H9 (cell line): ENCODE results near the gene TP53. TPM values are rescaled to one million over a fixed set of nuclear protein-coding genes. Genes with fewer than 3 reads are reported as not detected.

Experiments
- DNase-seq: peaks from one replicate; pipeline ENCODE4 v3.0.0-alpha.2; 2017
- H2AFZ ChIP-seq: one replicate; pipeline ENCODE4 v1.6.1; 2013; ENCODE audit warnings: mild to moderate bottlenecking, low read length, control low read depth, moderate library complexity
- H2AK5ac ChIP-seq: 2 replicates; pipeline ENCODE4 v1.6.1; 2013; ENCODE audit warnings: low read length, control low read depth, mixed read lengths; ENCODE audit not compliant: insufficient read length
- H2BK120ac ChIP-seq: one replicate; pipeline ENCODE4 v1.6.1; 2013; ENCODE audit warnings: low read depth, mild to moderate bottlenecking, low read length, control low read depth, inconsistent platforms; ENCODE audit not compliant: poor library complexity, severe bottlenecking
- H2BK12ac ChIP-seq: 2 replicates; pipeline ENCODE4 v1.6.1; 2013; ENCODE audit warnings: low read length, control low read depth, mixed read lengths, low read depth; ENCODE audit not compliant: insufficient read length
- H2BK15ac ChIP-seq: 2 replicates; pipeline ENCODE4 v1.6.1; 2013; ENCODE audit warnings: low read depth, low read length, control low read depth
- H2BK20ac ChIP-seq: one replicate; pipeline ENCODE4 v1.6.1; 2013; ENCODE audit warnings: low read depth, mild to moderate bottlenecking, low read length, control low read depth, inconsistent platforms; ENCODE audit not compliant: poor library complexity, severe bottlenecking
- H2BK5ac ChIP-seq: 2 replicates; pipeline ENCODE4 v1.6.1; 2013; ENCODE audit warnings: low read length, control low read depth, mixed read lengths; ENCODE audit not compliant: insufficient read length
- H3K14ac ChIP-seq: 2 replicates; pipeline ENCODE4 v1.6.1; 2013; ENCODE audit warnings: low read length, control low read depth; ENCODE audit not compliant: insufficient read depth
- H3K18ac ChIP-seq: 2 replicates; pipeline ENCODE4 v1.6.1; 2013; ENCODE audit warnings: low read depth, mild to moderate bottlenecking, mixed read lengths, low read length, control low read depth; ENCODE audit not compliant: insufficient read length
- H3K23ac ChIP-seq: 2 replicates; pipeline ENCODE4 v1.6.1; 2013; ENCODE audit warnings: low read length, control low read depth, mixed read lengths, low read depth; ENCODE audit not compliant: insufficient read length
- H3K23me2 ChIP-seq: 2 replicates; pipeline ENCODE4 v1.6.1; 2013; ENCODE audit warnings: low read depth, mild to moderate bottlenecking, mixed read lengths, low read length, control low read depth; ENCODE audit not compliant: insufficient read length, poor library complexity, severe bottlenecking
- H3K27ac ChIP-seq: 2 replicates; pipeline ENCODE4 v1.5.1; 2013; ENCODE audit warnings: low read length, control low read depth, mixed read lengths, low read depth; ENCODE audit not compliant: insufficient read length
- H3K27me3 ChIP-seq: 2 replicates; pipeline ENCODE4 v1.6.1; 2013; ENCODE audit warnings: low read length, control low read depth, inconsistent platforms; ENCODE audit not compliant: insufficient read depth
- H3K4ac ChIP-seq: 2 replicates; pipeline ENCODE4 v1.6.1; 2013; ENCODE audit warnings: low read depth, mild to moderate bottlenecking, control low read depth, inconsistent platforms, low read length, moderate library complexity
- H3K4me1 ChIP-seq: 2 replicates; pipeline ENCODE4 v1.6.1; 2013; ENCODE audit warnings: low read length, control low read depth, inconsistent platforms; ENCODE audit not compliant: insufficient read depth
- H3K4me2 ChIP-seq: 2 replicates; pipeline ENCODE4 v1.6.1; 2013; ENCODE audit warnings: low read length, control low read depth, mixed read lengths; ENCODE audit not compliant: insufficient read length, insufficient read depth
- H3K56ac ChIP-seq: 2 replicates; pipeline ENCODE4 v1.6.1; 2013; ENCODE audit warnings: low read depth, mild to moderate bottlenecking, mixed read lengths, low read length, control low read depth; ENCODE audit not compliant: insufficient read length
- H3K79me1 ChIP-seq: 2 replicates; pipeline ENCODE4 v1.6.1; 2013; ENCODE audit warnings: low read depth, mild to moderate bottlenecking, moderate library complexity, low read length, control low read depth, inconsistent platforms; ENCODE audit not compliant: insufficient read depth, poor library complexity, severe bottlenecking
- H3K79me2 ChIP-seq: 2 replicates; pipeline ENCODE4 v1.6.1; 2013; ENCODE audit warnings: low read length, control low read depth, inconsistent platforms; ENCODE audit not compliant: insufficient read depth
- H3K9ac ChIP-seq: 2 replicates; pipeline ENCODE4 v1.6.1; 2013; ENCODE audit warnings: low read length, control low read depth, mixed read lengths; ENCODE audit not compliant: insufficient read length; ENCODE audit errors: extremely low read depth
- H3K9me3 ChIP-seq: one replicate; pipeline ENCODE4 v1.6.1; 2013; ENCODE audit warnings: low read depth, low read length, inconsistent platforms; ENCODE audit not compliant: control insufficient read depth
- H3T11ph ChIP-seq: one replicate; pipeline ENCODE4 v1.6.1; 2013; ENCODE audit warnings: mild to moderate bottlenecking, low read length, control low read depth, inconsistent platforms
- H4K20me1 ChIP-seq: one replicate; pipeline ENCODE4 v1.6.1; 2013; ENCODE audit not compliant: control insufficient read depth, insufficient read length, insufficient read depth
- H4K5ac ChIP-seq: 2 replicates; pipeline ENCODE4 v1.6.1; 2013; ENCODE audit warnings: low read depth, mild to moderate bottlenecking, mixed read lengths, low read length, control low read depth; ENCODE audit not compliant: insufficient read length
- H4K8ac ChIP-seq: replicated peaks from 2 replicates; pipeline ENCODE4 v1.6.1; 2013; ENCODE audit warnings: low read length, control low read depth, mixed read lengths, low read depth; ENCODE audit not compliant: insufficient read length
- H4K91ac ChIP-seq: 2 replicates; pipeline ENCODE4 v1.6.1; 2013; ENCODE audit warnings: low read depth, mild to moderate bottlenecking, moderate library complexity, mixed read lengths, low read length, control low read depth; ENCODE audit not compliant: insufficient read length
- H3K27ac Mint-ChIP-seq, 3 experiments: 2 replicates in 2 of 3; 3 replicates in 1 of 3; pipeline ENCODE4 v1.8.0; 2020 to 2021; ENCODE audit warnings: mixed read lengths in 3 of 3, mild to moderate bottlenecking in 1 of 3, moderate library complexity in 1 of 3
- H3K27me3 Mint-ChIP-seq: 2 replicates; pipeline ENCODE4 v1.8.0; 2021; ENCODE audit warnings: low read depth, mild to moderate bottlenecking, moderate library complexity, mixed read lengths
- H3K36me3 Mint-ChIP-seq, 3 experiments: 2 replicates in 2 of 3; 3 replicates in 1 of 3; pipeline ENCODE4 v1.8.0; 2020 to 2021; ENCODE audit warnings: low read depth in 3 of 3, mixed read lengths in 3 of 3; ENCODE audit not compliant: insufficient read depth in 1 of 3
- H3K4me1 Mint-ChIP-seq, 2 experiments: 2 replicates each; pipeline ENCODE4 v1.8.0; 2020; ENCODE audit warnings: mixed read lengths in 2 of 2
- H3K4me3 Mint-ChIP-seq, 2 experiments: 2 replicates in 1 of 2; 3 replicates in 1 of 2; pipeline ENCODE4 v1.8.0; 2020 to 2021; ENCODE audit warnings: mild to moderate bottlenecking in 2 of 2, mixed read lengths in 2 of 2, moderate library complexity in 1 of 2
- H3K9me3 Mint-ChIP-seq, 2 experiments: 2 replicates in 1 of 2; 3 replicates in 1 of 2; pipeline ENCODE4 v1.8.0; 2020; ENCODE audit warnings: mild to moderate bottlenecking in 2 of 2, mixed read lengths in 2 of 2, moderate library complexity in 1 of 2
- WGBS: extraction: QIAGEN DNeasy Blood & Tissue Kit; methylation state at CpG from one replicate; pipeline ENCODE4 v1.1.7; 2013; ENCODE audit warnings: missing lambda C conversion rate, low lambda C conversion rate, mixed read lengths; ENCODE audit not compliant: insufficient read length; ENCODE audit errors: extremely low coverage; 5-methylcytosine and 5-hydroxymethylcytosine counted together
- total RNA-seq: library from RNA; stranded (reverse); gene quantifications from 2 replicates; pipeline ENCODE4 v1.2.1, GENCODE V29; 2021
- TF ChIP-seq, protein P1 (sequence below): fragments of 200-600 bp; sonication (generic); conservative IDR thresholded peaks from 3 replicates; pipeline ENCODE4 v1.8.0; 2021; ENCODE audit warnings: antibody characterized with exemption, mild to moderate bottlenecking

TP53 gene
- total RNA-seq, 1 experiment from 2014 or later: 163 TPM

GRCh38 chr17:7654832-7655540 lies 32.3 kb downstream of the TP53 start:
- Mint-ChIP-seq H3K9me3 (peaks cover 0 to 3% of the 10 kb centered on the region in 2 experiments; a peak in 1 of 5 replicates), H3K27ac (no peak overlapping the region), H3K4me3 (no peak overlapping the region), H3K36me3 (peaks cover 7 to 33% (median 10%) of the 10 kb centered on the region in 3 experiments; a peak in 6 of 7 replicates), H3K27me3 (peaks cover 41% of the 10 kb centered on the region), H3K4me1 (peaks cover 41 to 55% of the 10 kb centered on the region in 2 experiments)
- no peaks in the 10 kb centered on the region for H3K79me2 ChIP-seq
- H2BK120ac ChIP-seq: no peak overlapping the region
- no peak overlapping the region for H3K14ac ChIP-seq
- H2BK20ac ChIP-seq: no peak overlapping the region
- no peaks in the 10 kb centered on the region for H3K9me3 ChIP-seq
- TF ChIP-seq, protein P1, sequence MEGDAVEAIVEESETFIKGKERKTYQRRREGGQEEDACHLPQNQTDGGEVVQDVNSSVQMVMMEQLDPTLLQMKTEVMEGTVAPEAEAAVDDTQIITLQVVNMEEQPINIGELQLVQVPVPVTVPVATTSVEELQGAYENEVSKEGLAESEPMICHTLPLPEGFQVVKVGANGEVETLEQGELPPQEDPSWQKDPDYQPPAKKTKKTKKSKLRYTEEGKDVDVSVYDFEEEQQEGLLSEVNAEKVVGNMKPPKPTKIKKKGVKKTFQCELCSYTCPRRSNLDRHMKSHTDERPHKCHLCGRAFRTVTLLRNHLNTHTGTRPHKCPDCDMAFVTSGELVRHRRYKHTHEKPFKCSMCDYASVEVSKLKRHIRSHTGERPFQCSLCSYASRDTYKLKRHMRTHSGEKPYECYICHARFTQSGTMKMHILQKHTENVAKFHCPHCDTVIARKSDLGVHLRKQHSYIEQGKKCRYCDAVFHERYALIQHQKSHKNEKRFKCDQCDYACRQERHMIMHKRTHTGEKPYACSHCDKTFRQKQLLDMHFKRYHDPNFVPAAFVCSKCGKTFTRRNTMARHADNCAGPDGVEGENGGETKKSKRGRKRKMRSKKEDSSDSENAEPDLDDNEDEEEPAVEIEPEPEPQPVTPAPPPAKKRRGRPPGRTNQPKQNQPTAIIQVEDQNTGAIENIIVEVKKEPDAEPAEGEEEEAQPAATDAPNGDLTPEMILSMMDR: no peak
- H3K56ac ChIP-seq: no peak overlapping the region
- H2BK15ac ChIP-seq: no peak overlapping the region
- WGBS: no CpG with 5 or more reads among the region's 16 CpGs
- no peak overlapping the region for H3K18ac ChIP-seq
- no peak overlapping the region for H3K27ac ChIP-seq
- H2AFZ ChIP-seq: no peak overlapping the region
- H4K5ac ChIP-seq: no peak overlapping the region
- no peak overlapping the region for H3K23ac ChIP-seq
- H3K4me1 ChIP-seq: peaks cover 8% of the 10 kb centered on the region; the same call in 1 of the 2 replicates
- H4K91ac ChIP-seq: no peak overlapping the region
- no peaks in the 10 kb centered on the region for H3K79me1 ChIP-seq
- peaks cover 20% of the 10 kb centered on the region for H3K23me2 ChIP-seq
- H4K20me1 ChIP-seq: no peaks in the 10 kb centered on the region
- DNase-seq: peak; percentile 29
- H3K27me3 ChIP-seq: peaks cover under 1% of the 10 kb centered on the region; the same call in 1 of the 2 replicates
- H3K4me2 ChIP-seq: no peak overlapping the region
- no peak overlapping the region for H3K9ac ChIP-seq
- H2AK5ac ChIP-seq: no peak overlapping the region
- H3K4ac ChIP-seq: no peak overlapping the region
- H2BK12ac ChIP-seq: no peak overlapping the region
- H3T11ph ChIP-seq: no peak overlapping the region
- no peak overlapping the region for H4K8ac ChIP-seq
- H2BK5ac ChIP-seq: no peak overlapping the region
